GM13976 (cell line): ENCODE data around the gene SLC35F1.

ENCODE experiments used
- DNase-seq: peaks from one replicate; pipeline ENCODE4 v3.0.0; 2012; ENCODE audit warnings: low spot score
- in situ Hi-C: fragments of 300-500 bp; cut with MboI; formaldehyde crosslinking; loops from one replicate; pipeline ENCODE4 v1.12.0; 2022; ENCODE audit warnings: low sequenced_read_pairs, mixed read lengths, inconsistent platforms; ENCODE audit not compliant: unreplicated experiment
- TF ChIP-seq, protein P1 (sequence below): IDR thresholded peaks from 2 replicates; pipeline ENCODE4 v1.5.1; 2012; ENCODE audit warnings: borderline replicate concordance, mild to moderate bottlenecking; ENCODE audit not compliant: insufficient read depth; ENCODE audit errors: extremely low read depth, missing control alignments, control extremely low read depth

Gene SLC35F1

GRCh38 chr6:118203545-118203944 lies 296.5 kb downstream of the SLC35F1 start:
- in situ Hi-C loops = no loop called here
- DNase-seq = no peak
- TF ChIP-seq, protein P1, sequence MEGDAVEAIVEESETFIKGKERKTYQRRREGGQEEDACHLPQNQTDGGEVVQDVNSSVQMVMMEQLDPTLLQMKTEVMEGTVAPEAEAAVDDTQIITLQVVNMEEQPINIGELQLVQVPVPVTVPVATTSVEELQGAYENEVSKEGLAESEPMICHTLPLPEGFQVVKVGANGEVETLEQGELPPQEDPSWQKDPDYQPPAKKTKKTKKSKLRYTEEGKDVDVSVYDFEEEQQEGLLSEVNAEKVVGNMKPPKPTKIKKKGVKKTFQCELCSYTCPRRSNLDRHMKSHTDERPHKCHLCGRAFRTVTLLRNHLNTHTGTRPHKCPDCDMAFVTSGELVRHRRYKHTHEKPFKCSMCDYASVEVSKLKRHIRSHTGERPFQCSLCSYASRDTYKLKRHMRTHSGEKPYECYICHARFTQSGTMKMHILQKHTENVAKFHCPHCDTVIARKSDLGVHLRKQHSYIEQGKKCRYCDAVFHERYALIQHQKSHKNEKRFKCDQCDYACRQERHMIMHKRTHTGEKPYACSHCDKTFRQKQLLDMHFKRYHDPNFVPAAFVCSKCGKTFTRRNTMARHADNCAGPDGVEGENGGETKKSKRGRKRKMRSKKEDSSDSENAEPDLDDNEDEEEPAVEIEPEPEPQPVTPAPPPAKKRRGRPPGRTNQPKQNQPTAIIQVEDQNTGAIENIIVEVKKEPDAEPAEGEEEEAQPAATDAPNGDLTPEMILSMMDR = no peak

DNA sequence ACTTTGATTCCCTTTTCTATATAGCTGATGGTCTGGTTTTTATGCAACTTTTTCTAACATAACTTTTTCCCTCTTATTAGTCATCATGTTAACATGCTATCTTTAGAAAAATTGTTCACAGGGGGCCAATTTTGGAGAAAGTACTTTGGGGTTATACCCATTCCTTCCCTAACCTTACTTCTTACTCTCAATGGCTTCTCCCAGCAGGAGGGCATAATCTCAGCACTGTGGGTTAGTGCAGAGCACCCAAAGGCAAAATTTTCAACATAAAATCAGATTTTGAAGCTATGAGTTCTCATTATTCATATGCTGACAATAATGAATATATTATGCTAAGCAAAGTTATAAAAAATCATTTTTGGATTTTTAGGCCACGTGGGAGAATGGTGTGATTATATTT lies 299.2 kb downstream of the SLC35F1 start:
- in situ Hi-C loops = no loop called here
- TF ChIP-seq, protein P1 = no peak
- no peak for DNase-seq

- DNase-seq = no peak
- in situ Hi-C loops = no loop called here
- TF ChIP-seq, protein P1 = no peak
These were observed 300.9 kb downstream of the SLC35F1 start for GRCh38 chr6:118207947-118208346.

DNA sequence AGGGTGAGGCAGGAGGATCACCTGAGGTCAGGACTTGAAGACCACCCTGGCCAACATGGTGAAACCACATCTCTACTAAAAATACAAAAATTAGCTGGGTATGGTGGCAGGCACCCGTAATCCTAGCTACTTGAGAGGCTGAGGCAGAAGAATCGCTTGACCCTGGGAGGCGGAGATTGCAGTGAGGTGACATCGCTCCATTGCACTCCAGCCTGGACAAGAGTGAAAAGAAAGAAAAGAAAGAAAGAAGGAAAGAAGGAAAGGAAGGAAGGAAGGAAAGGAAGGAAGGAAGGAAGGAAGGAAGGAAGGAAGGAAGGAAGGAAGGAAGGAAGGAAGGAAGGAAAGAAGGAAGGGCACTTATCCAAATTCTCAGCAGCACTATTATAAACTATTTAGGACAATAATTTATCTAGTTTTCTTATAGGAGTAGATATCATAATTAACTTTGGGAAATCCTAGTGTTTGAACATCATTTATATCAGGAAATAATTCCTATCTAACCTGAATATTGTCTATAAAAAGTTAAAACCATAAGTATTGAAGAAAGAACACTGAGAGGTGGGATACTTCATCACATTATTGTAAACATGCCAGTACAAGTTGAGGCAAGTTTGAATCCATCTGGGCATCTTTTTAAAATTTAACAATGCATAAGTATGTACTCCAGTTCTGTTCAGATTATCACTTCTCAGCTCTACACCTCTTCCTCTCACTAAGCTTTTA lies 305.5 kb downstream of the SLC35F1 start:
- no peak for DNase-seq
- in situ Hi-C loops = no loop called here
- TF ChIP-seq, protein P1 = no peak

- TF ChIP-seq, protein P1 = no peak
- DNase-seq = no peak
- in situ Hi-C loops = no loop called here
These were observed 308.2 kb downstream of the SLC35F1 start for GRCh38 chr6:118215269-118215668.

DNA sequence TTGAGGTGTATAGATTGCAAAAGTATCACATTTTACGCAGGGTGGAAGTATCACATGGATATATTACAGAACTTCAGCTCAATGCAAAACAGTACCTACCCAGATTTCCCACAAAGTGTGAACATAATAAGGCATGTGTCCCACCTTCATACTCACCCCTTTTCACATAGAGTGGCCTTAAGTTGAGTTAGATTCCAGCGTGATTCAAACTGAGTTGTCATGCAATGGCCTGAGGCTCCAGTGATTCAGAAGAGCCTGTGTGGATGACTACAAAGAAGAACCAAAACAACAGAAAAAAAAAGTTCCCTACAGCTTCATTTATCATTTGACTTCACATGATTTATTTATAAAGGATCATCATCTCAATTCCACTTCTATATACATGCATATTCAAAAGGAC lies 309.7 kb downstream of the SLC35F1 start:
- no peak for DNase-seq
- TF ChIP-seq, protein P1 = no peak
- in situ Hi-C loops = no loop called here

GRCh38 chr6:118218156-118218555 lies 311.1 kb downstream of the SLC35F1 start:
- in situ Hi-C loops = no loop called here
- no peak for DNase-seq
- TF ChIP-seq, protein P1 = no peak
